Endodermal cell (in vitro differentiated cells): ENCODE results near the gene STAP2. TPM values are rescaled to one million over a fixed set of nuclear protein-coding genes. Genes with fewer than 3 reads are reported as not detected.

Source experiments
- DNase-seq: peaks from one replicate; pipeline ENCODE4 v3.0.0-alpha.2; 2017
- H3K27ac ChIP-seq: 2 replicates; pipeline ENCODE4 v1.5.1; 2013; ENCODE audit warnings: mild to moderate bottlenecking, low read depth, low read length, moderate library complexity
- H3K27me3 ChIP-seq: 2 replicates; pipeline ENCODE4 v1.6.1; 2013; ENCODE audit warnings: mild to moderate bottlenecking, low read length, moderate library complexity; ENCODE audit not compliant: insufficient read depth, control insufficient read depth, poor library complexity, severe bottlenecking
- H3K36me3 ChIP-seq: 2 replicates; pipeline ENCODE4 v1.7.0; 2013; ENCODE audit warnings: mild to moderate bottlenecking, low read length, moderate library complexity; ENCODE audit not compliant: control insufficient read depth, insufficient read depth
- H3K4me1 ChIP-seq: one replicate; pipeline ENCODE4 v1.7.0; 2013; ENCODE audit warnings: low read length; ENCODE audit not compliant: control insufficient read depth, insufficient read depth
- H3K4me3 ChIP-seq: 2 replicates; pipeline ENCODE4 v1.5.1; 2013; ENCODE audit warnings: mild to moderate bottlenecking, low read length, moderate library complexity
- H3K9ac ChIP-seq: 2 replicates; pipeline ENCODE4 v1.6.1; 2013; ENCODE audit warnings: mild to moderate bottlenecking, low read length, moderate library complexity; ENCODE audit not compliant: poor library complexity, severe bottlenecking; ENCODE audit errors: extremely low read depth
- H3K9me3 ChIP-seq: 2 replicates; pipeline ENCODE4 v1.6.1; 2013; ENCODE audit warnings: mild to moderate bottlenecking, low read length, moderate library complexity; ENCODE audit not compliant: control insufficient read depth
- H3K27ac Mint-ChIP-seq: 2 replicates; pipeline ENCODE4 v1.8.0; 2020; ENCODE audit warnings: mixed read lengths
- H3K27me3 Mint-ChIP-seq: 2 replicates; pipeline ENCODE4 v1.8.0; 2021; ENCODE audit warnings: mild to moderate bottlenecking, mixed read lengths; ENCODE audit not compliant: insufficient read depth
- H3K36me3 Mint-ChIP-seq: 2 replicates; pipeline ENCODE4 v1.8.0; 2020; ENCODE audit warnings: low read depth, mixed read lengths
- H3K4me1 Mint-ChIP-seq: 2 replicates; pipeline ENCODE4 v1.8.0; 2020; ENCODE audit warnings: mixed read lengths
- H3K4me3 Mint-ChIP-seq: 2 replicates; pipeline ENCODE4 v1.8.0; 2020; ENCODE audit warnings: mild to moderate bottlenecking, moderate library complexity, mixed read lengths
- H3K9me3 Mint-ChIP-seq: 2 replicates; pipeline ENCODE4 v1.8.0; 2020; ENCODE audit warnings: mild to moderate bottlenecking, mixed read lengths
- WGBS, 2 experiments: methylation state at CpG; one replicate each; pipeline versions ENCODE4 v1.1.5 to v1.1.7; 2013; ENCODE audit warnings: missing lambda C conversion rate in 2 of 2, mixed read lengths in 1 of 2; ENCODE audit not compliant: insufficient coverage in 1 of 2, insufficient read length in 1 of 2; 5-methylcytosine and 5-hydroxymethylcytosine counted together
- total RNA-seq, 2 donors: library from RNA; stranded (reverse); fragmentation: NEBNext Ultra II Directional in 1 of 2; extraction: Animal tissue kit (Norgen Biotek cat#: 25700) in 1 of 2; gene quantifications; 2 replicates in 1 of 2; 3 replicates in 1 of 2; pipeline ENCODE4 v1.2.1, GENCODE V29; 2021
- TF ChIP-seq, protein P1 (sequence below): fragments of 200-600 bp; sonication (generic); conservative IDR thresholded peaks from 2 replicates; pipeline ENCODE4 v1.5.0; 2021; ENCODE audit warnings: antibody characterized with exemption, mild to moderate bottlenecking

The STAP2 gene
- total RNA-seq, 2 donors from 2014 or later, result 12.7 to 13.3 TPM

DNA sequence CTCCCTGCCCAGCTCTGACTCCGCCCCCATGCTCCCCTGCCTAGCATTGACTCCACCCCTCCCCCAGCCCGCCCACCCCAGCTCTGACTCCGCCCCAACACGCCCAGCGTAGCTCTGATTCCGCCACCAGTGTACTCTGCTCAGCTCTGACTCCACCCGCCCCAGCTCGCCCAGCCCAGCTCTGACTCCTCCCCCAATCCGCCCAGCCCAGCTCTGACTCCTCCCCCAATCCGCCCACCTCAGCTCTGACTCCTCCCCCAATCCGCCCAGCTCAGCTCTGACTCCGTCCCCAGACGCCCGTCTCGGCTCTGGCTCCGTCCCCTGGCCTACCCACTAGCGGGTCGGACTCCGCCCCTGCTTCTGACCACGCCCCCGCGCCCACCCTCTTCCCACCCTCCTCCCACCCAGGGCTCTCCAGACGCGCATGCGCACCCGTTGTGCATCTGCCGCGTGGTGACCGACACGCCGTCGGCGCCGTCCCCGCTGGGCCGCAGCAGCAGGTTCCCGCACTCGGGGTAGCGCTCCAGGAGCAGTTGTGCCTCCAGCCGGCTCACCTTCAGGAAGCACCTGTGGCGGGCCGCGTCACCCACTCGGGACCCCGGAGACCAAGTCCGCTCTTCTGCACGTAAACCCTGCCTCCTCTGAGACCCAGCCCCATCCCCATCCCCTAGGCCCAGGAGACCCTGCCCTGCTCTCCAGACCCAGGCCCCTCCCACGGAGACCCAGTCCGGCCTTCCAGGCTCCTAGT, 10.2 kb downstream of the STAP2 start:
- H3K27ac ChIP-seq, result no peak overlapping the region
- peak overlapping the region; percentile 67 for H3K4me3 Mint-ChIP-seq

GRCh38 chr19:4327877-4328242, 10.8 kb downstream of the STAP2 start:
- Mint-ChIP-seq H3K27ac (peak overlapping the region; percentile 86), H3K27me3 (peaks cover 7% of the 10 kb centered on the region), H3K9me3 (peaks cover 2% of the 10 kb centered on the region), H3K36me3 (peaks cover 12% of the 10 kb centered on the region), H3K4me1 (peaks cover 5% of the 10 kb centered on the region), H3K4me3 (peak overlapping the region; percentile 67)
- H3K27me3 ChIP-seq, result peaks cover 17% of the 10 kb centered on the region
- peak overlapping the region; percentile 60 for H3K4me3 ChIP-seq
- H3K36me3 ChIP-seq, result no peaks in the 10 kb centered on the region
- TF ChIP-seq, protein P1, sequence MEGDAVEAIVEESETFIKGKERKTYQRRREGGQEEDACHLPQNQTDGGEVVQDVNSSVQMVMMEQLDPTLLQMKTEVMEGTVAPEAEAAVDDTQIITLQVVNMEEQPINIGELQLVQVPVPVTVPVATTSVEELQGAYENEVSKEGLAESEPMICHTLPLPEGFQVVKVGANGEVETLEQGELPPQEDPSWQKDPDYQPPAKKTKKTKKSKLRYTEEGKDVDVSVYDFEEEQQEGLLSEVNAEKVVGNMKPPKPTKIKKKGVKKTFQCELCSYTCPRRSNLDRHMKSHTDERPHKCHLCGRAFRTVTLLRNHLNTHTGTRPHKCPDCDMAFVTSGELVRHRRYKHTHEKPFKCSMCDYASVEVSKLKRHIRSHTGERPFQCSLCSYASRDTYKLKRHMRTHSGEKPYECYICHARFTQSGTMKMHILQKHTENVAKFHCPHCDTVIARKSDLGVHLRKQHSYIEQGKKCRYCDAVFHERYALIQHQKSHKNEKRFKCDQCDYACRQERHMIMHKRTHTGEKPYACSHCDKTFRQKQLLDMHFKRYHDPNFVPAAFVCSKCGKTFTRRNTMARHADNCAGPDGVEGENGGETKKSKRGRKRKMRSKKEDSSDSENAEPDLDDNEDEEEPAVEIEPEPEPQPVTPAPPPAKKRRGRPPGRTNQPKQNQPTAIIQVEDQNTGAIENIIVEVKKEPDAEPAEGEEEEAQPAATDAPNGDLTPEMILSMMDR, result no peak
- 21 to 22% methylated on average over 8 to 13 of the region's 13 CpGs for WGBS, 2 experiments
- H3K9me3 ChIP-seq, result no peaks in the 10 kb centered on the region
- no peaks in the 10 kb centered on the region for H3K4me1 ChIP-seq
- no peak overlapping the region for H3K27ac ChIP-seq
- no peak overlapping the region for H3K9ac ChIP-seq
- no peak for DNase-seq

More for the DNA sequence above, 10.2 kb downstream of the STAP2 start:
- peak; percentile 98 for DNase-seq
- Mint-ChIP-seq H3K9me3 (peaks cover 2% of the 10 kb centered on the region), H3K27me3 (peaks cover 7% of the 10 kb centered on the region), H3K27ac (peak overlapping the region; percentile 76), H3K4me1 (peaks cover 5% of the 10 kb centered on the region), H3K36me3 (peaks cover 12% of the 10 kb centered on the region)
- no peaks in the 10 kb centered on the region for H3K4me1 ChIP-seq
- peaks cover 17% of the 10 kb centered on the region for H3K27me3 ChIP-seq
- H3K9me3 ChIP-seq, result no peaks in the 10 kb centered on the region
- TF ChIP-seq, protein P1, result no peak
- peak overlapping the region; percentile 13 for H3K9ac ChIP-seq
- no peaks in the 10 kb centered on the region for H3K36me3 ChIP-seq
- peak overlapping the region; percentile 75 for H3K4me3 ChIP-seq
- WGBS, 2 experiments, result 3 to 5% methylated on average over 13 to 47 of the region's 49 CpGs

DNA sequence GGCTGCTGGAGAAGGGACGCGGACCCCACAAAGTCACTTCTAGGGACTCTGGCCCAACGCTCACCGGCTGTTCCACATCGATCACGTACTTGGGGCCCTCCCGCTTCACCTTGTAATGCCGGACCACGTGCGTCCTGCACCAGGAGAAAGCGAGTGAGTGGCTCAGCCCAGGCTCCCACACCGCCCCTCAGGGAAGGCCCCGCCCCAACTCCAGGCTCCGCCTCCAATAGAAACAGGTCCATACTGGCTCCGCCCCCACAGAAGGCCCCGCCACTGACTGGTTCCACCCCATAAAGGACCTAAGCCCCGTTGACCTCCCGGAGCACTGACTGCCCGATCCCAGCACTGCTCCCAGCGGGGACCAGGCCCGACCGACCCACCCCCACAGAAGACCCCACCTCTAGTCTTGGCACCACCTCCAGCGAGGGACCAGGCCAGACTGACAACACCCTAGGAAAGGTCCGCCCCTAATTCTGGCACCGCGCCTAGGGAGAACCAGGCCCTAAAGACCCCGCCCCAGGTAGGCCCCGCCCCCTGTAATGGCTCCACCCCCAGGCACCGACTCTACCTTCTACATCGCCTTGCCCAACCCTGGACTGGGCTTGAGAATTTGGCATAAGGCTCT, 11.3 kb downstream of the STAP2 start:
- H3K9me3 ChIP-seq, result no peaks in the 10 kb centered on the region
- peak overlapping the region; percentile 86 for H3K27ac Mint-ChIP-seq
- peak overlapping the region; percentile 67 for H3K4me3 Mint-ChIP-seq
- H3K36me3 ChIP-seq, result no peaks in the 10 kb centered on the region
- WGBS, 2 experiments, result 15 to 19% methylated on average over 12 to 30 of the region's 30 CpGs
- TF ChIP-seq, protein P1, result no peak
- H3K4me3 ChIP-seq, result peak overlapping the region; percentile 60
- no peak overlapping the region for H3K27ac ChIP-seq
- H3K9ac ChIP-seq, result no peak overlapping the region
- H3K27me3 ChIP-seq, result peaks cover 17% of the 10 kb centered on the region
- no peaks in the 10 kb centered on the region for H3K4me1 ChIP-seq
- peaks cover 5% of the 10 kb centered on the region for H3K4me1 Mint-ChIP-seq
- DNase-seq, result peak; percentile 97
- peaks cover 7% of the 10 kb centered on the region for H3K27me3 Mint-ChIP-seq
- peaks cover 12% of the 10 kb centered on the region for H3K36me3 Mint-ChIP-seq
- peaks cover 2% of the 10 kb centered on the region for H3K9me3 Mint-ChIP-seq
